ENCODE data around the gene ST6GALNAC6. TPM values are rescaled to one million over a fixed set of nuclear protein-coding genes. Genes with fewer than 3 reads are reported as not detected.
A peak's percentile ranks its signal among the peaks of the same experiment; 100 is the strongest.
"Not testable (repeated sequence)": the region's sequence is repeated elsewhere in the genome, so short reads cannot be mapped to it uniquely, and the experiment has no call there.

The ST6GALNAC6 gene
- polyA plus RNA-seq, 6 donors from 2014 or later: 17.2 to 27.8 (median 19.8) TPM

DNA sequence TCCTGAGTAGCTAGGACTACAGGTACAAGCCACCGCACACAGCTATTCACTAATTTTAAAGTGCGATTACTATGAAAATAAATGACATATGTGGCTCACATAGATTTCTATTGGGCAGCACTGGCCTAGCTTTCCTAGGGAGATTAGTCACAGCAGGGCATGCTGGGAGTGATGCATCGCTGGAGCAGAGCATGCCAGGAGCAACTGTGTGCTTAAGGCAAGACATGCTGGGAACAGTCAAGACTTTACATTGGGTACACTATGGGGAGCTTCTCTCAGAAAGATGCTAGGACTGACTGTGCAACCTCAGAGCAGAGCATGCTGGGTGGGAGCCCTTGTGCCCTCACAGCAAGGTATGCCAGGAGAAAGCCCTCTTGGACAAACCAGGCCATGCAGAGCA lies 9.3 kb downstream of the ST6GALNAC6 start:
- Mint-ChIP-seq H3K4me3 (peak overlapping the region in 1 of 8 donors; percentile 15), H3K27me3 (no peaks in the 10 kb centered on the region), H3K9me3 (peaks cover 0 to 18% (median 7%) of the 10 kb centered on the region in 7 donors), H3K27ac (no peak overlapping the region), H3K36me3 (peaks cover 32 to 34% of the 10 kb centered on the region in 2 donors), H3K4me1 (peaks cover 7 to 14% (median 11%) of the 10 kb centered on the region in 3 donors)
- ATAC-seq (ENCODE audit: low read depth in 2 of 2) (no peak), DNase-seq (no peak)

DNA sequence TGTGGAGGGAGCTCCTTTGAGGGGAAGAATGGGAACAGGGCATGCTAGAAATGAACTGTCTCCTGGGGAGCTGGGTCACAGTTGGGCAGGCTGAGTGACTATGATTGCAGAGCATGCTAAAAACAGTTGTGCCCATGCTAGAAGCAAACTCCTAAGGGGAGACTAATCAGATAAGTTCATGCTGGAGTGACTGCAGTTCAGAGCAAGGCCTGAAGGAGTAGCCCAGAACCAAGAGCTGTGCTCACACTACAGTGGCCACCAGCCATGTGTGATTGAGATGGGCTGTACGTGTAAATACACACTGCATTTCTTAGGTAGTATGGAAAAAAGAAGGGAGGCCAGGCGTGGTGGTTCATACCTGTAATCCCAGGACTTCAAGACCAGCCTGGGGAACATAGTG lies 11.6 kb downstream of the ST6GALNAC6 start:
- ATAC-seq (ENCODE audit: low read depth in 2 of 2) (peak; percentile 60 to 77), DNase-seq (no peak)
- H3K9me3 Mint-ChIP-seq: peaks cover 0 to 4% (median 0%) of the 10 kb centered on the region in 7 donors
- no peaks in the 10 kb centered on the region for H3K27me3 Mint-ChIP-seq
- H3K27ac Mint-ChIP-seq: no peak overlapping the region
- no peak overlapping the region for H3K4me3 Mint-ChIP-seq
- H3K36me3 Mint-ChIP-seq: peaks cover 10 to 14% of the 10 kb centered on the region in 2 donors
- H3K4me1 Mint-ChIP-seq: peaks cover 16 to 27% (median 26%) of the 10 kb centered on the region in 3 donors

DNA sequence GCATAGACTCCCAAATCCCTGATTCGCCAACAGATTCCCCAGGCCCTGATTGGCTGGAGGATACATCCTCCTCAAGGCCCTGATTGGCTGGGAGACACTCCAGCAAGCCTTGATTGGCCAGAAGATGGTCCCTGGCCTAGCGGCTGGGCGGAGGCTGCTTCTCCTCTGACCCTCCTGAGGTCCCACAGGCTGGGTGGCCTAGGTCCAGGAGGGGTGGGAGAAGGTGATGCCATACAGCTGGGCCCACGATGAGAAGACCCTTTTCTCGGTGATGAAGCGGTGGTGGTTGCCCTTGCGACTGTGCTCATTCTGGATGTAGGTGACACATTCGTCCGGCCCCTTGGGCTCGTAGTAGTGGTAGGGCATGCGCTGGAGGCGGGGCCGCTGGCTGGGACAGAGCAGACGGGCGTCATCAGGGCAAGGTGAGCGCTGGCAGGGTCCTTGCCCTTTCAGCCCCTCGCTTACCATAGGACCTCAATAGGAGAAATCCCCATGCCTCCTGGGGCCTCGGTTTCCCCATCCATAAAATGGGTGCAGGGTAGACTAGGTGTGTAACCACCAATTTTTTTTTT lies 12.9 kb downstream of the ST6GALNAC6 start:
- H3K9me3 Mint-ChIP-seq: no peaks in the 10 kb centered on the region
- peaks cover 5 to 8% of the 10 kb centered on the region in 2 donors for H3K36me3 Mint-ChIP-seq
- no peak overlapping the region for H3K27ac Mint-ChIP-seq
- ATAC-seq (ENCODE audit: low read depth in 2 of 2): no peak
- H3K4me3 Mint-ChIP-seq: no peak overlapping the region
- H3K27me3 Mint-ChIP-seq: no peaks in the 10 kb centered on the region
- DNase-seq: no peak
- peaks cover 21 to 32% (median 30%) of the 10 kb centered on the region in 3 donors for H3K4me1 Mint-ChIP-seq

DNA sequence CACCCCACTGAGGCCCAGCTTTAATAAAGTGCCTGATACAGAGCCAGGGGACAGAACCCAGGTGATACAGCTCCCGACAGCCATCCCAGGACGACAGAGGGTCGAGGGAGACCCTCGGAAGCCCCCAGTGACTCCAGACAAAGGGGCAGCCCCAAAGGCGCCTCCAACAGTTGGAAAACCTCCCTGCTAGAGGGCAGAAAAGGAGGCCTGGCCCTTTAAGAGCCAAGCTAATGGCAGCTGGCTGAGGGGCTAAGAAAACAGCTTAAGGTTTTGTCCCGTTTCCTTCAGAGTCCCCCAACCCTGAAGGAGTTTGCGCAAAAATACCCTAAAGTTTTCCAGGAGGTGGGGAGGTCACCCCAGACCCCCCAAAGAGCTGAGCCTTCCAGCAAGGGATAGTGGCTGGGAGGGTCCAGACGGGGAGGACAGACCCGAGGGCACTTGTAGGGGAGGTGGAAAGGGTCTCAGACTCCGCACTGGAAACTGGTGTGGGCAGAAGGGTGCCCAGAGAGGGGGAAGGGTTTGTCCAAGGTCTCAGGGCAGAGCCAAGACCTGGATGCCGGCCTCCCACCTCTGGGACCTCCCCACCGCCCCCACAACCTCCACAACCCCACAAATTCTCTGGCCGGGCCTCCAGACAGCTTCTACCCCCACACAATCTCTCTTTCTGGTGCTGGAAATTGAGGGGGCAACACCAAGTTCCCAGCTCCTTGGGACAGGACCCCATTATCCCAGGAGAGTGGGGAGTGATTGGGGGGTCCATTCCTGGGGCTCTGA lies 13.7 kb downstream of the ST6GALNAC6 start:
- H3K27me3 Mint-ChIP-seq: no peaks in the 10 kb centered on the region
- ATAC-seq (ENCODE audit: low read depth in 2 of 2) (no peak), DNase-seq (no peak)
- H3K9me3 Mint-ChIP-seq: no peaks in the 10 kb centered on the region
- peaks cover 22 to 28% (median 27%) of the 10 kb centered on the region in 3 donors for H3K4me1 Mint-ChIP-seq
- H3K27ac Mint-ChIP-seq: peak overlapping the region in 2 of 6 donors; percentile 44 to 83
- H3K36me3 Mint-ChIP-seq: peaks cover 0 to 8% of the 10 kb centered on the region in 2 donors
- H3K4me3 Mint-ChIP-seq: no peak overlapping the region

DNA sequence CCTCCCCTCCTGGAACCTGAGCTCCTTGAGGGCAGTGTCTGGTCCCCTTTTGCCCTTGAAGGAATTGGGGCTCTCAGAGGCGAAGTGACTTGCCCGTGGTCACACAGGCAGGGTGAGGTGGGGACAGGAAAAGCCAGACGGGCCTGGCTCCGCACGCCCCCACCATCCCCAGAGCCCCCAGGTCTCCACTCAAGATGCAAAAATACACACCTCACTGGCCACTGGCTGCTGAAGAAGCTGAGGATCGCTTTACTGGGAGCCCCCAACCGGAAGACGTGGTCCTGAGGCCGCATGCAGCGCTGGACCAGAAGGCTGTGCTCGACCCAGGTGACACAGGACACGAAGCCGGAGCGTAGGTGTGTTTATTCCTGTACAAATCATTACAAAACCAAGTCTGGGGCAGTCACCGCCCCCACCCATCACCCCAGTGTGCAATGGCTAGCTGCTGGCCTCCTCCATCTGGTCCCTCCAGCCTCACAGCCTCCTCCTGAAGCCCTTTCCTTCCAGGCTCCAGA lies 14.4 kb downstream of the ST6GALNAC6 start:
- no peaks in the 10 kb centered on the region for H3K27me3 Mint-ChIP-seq
- peak overlapping the region in 2 of 6 donors; percentile 44 to 83 for H3K27ac Mint-ChIP-seq
- no peaks in the 10 kb centered on the region for H3K9me3 Mint-ChIP-seq
- peaks cover 22 to 32% (median 28%) of the 10 kb centered on the region in 3 donors for H3K4me1 Mint-ChIP-seq
- no peak overlapping the region for H3K4me3 Mint-ChIP-seq
- H3K36me3 Mint-ChIP-seq: peaks cover 0 to 8% of the 10 kb centered on the region in 2 donors
- no peak for DNase-seq
- no peak for ATAC-seq (ENCODE audit: low read depth in 2 of 2)

DNA sequence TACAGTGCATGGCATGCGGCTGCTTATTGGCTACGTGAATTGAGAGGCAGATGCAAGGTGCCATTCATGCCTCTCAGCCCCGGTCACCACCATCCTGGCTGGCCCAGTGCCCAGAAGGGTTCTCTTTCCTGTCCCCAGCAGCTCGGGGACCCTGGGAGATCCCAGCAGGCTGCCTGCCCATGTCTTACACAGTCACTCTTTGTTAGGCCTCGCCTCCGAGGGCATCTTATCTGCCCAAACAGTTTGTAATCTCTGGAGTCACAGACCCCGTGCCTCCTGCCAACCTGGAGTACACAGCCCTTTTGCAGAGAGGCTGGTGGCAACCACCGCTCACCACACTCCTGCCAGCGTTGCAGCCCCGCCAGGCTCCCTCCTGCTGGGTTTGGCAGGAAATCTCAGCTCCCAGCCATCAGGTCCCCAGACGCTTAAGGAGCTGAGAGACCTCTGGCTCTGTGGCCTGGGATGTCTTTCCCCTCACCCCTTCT lies 14.9 kb downstream of the ST6GALNAC6 start:
- Mint-ChIP-seq H3K4me1 (peaks cover 22 to 35% (median 28%) of the 10 kb centered on the region in 3 donors), H3K27me3 (no peaks in the 10 kb centered on the region), H3K4me3 (peak overlapping the region in 1 of 8 donors; percentile 43), H3K36me3 (peaks cover 0 to 8% of the 10 kb centered on the region in 2 donors), H3K9me3 (no peaks in the 10 kb centered on the region), H3K27ac (peak overlapping the region in 1 of 6 donors; percentile 94)
- ATAC-seq (ENCODE audit: low read depth in 2 of 2): no peak
- no peak for DNase-seq

DNA sequence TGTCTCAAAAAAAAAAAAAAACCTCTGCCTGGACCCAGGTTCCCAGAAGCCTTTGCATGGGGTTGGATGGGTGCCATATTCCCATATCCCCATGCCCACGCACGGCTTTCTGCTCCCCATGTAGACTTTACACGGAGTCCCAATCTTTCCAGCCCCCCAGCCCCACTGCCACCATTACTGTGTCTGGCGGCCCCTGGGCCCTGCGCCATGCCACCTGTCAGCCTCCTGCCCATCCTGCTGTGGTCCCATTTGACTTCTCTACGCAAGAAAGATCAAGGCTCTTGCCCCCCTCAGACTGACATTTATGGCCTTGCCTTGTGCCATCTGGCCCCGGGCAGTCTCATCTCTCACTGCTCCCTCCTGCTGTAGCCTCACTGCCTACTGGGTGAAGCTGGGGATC lies 15.4 kb downstream of the ST6GALNAC6 start:
- H3K4me1 Mint-ChIP-seq: peaks cover 25 to 39% (median 32%) of the 10 kb centered on the region in 3 donors
- peak overlapping the region in 1 of 8 donors; percentile 18 for H3K4me3 Mint-ChIP-seq
- ATAC-seq (ENCODE audit: low read depth in 2 of 2) (no peak), DNase-seq (no peak)
- peaks cover 0 to 8% of the 10 kb centered on the region in 2 donors for H3K36me3 Mint-ChIP-seq
- peak overlapping the region in 1 of 6 donors; percentile 12 for H3K27ac Mint-ChIP-seq
- no peaks in the 10 kb centered on the region for H3K27me3 Mint-ChIP-seq
- H3K9me3 Mint-ChIP-seq: no peaks in the 10 kb centered on the region

DNA sequence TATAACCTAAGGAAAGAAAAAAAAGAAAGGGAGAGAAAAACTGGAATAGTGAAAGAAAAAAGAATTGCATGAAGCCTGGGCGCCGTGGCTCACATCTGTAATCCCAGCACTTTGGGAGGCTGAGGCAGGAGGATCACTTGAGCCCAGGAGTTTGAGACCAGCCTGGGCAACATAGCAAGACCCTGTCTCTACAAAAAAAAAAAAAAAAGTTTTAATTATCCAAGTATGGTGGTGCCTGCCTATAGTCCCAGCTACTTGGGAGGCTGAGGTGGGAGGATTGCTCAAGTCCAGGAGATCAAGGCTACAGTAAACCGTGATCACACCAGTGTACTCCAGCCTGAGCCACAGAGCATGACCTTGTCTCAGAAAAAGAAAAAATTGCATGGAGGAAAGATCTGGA lies 17.7 kb downstream of the ST6GALNAC6 start:
- not testable (repeated sequence) for H3K4me3 Mint-ChIP-seq; H3K36me3 Mint-ChIP-seq; H3K27me3 Mint-ChIP-seq; H3K9me3 Mint-ChIP-seq; ATAC-seq (ENCODE audit: low read depth in 2 of 2); DNase-seq
- H3K27ac Mint-ChIP-seq: peak overlapping the region in 2 of 6 donors; percentile 20 to 91
- H3K4me1 Mint-ChIP-seq: peaks cover 33 to 50% (median 37%) of the 10 kb centered on the region in 3 donors

DNA sequence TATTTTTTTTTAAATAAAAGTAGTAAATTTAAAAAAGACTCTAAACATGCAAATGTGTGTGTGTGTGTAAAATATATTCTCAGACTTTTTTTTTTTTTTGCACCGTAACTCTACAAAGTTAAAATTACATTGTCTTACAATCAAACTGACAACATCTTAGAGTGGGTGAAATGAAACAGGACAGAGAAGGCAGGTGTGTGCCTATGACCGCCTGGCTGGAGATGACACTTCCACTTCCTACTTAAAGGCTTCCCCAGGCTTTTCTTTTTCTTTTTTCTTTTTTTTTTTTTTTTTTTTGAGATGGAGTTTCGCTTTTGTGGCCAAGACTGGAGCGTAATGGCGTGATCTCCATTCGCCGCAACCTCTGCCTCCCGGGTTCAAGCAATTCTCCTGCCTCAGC lies 19.3 kb downstream of the ST6GALNAC6 start:
- Mint-ChIP-seq H3K27me3 (peaks cover 0 to 22% (median 0%) of the 10 kb centered on the region in 3 donors), H3K9me3 (no peaks in the 10 kb centered on the region), H3K36me3 (no peaks in the 10 kb centered on the region), H3K4me1 (peaks cover 33 to 48% (median 37%) of the 10 kb centered on the region in 3 donors), H3K4me3 (peak overlapping the region in 3 of 8 donors; percentile 32 to 70 (median 67)), H3K27ac (peak overlapping the region in 2 of 6 donors; percentile 12 to 68)
- DNase-seq (peak; percentile 47), ATAC-seq (ENCODE audit: low read depth in 2 of 2) (peak; percentile 81 to 84)

DNA sequence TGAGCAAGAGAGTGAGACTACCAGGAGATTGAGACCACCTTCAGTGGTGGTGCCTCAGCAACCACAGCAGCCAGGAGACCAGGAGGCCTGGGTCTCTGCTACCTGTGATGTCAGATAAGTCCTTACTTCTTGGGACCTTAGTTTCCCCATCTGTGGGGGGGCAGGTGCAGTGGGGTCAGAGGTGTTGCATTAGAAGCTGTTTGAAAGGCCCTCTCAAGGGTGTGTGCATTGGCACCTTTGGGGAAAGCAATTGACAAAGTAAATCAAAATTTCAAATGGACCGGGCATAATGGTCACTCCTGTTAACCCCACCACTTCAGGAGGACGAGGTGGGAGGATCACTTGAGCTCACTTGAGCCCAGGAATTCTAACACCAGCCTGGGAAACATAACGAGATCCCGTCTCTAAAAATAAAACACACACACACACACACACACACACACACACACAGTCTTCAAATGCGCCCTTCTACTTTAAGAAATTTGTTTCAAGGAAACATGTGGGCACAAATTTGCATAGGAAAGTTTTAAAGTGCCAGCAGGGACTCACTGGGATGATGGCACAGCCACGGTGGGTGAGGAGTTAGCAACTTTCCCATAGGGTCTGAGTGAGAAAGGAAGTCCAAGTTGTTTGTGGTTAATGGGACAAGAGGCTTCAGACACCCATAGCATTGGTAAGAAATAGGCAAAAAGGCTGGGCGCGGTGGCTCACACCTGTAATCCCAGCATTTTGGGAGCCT lies 20.6 kb downstream of the ST6GALNAC6 start:
- Mint-ChIP-seq H3K4me3 (peak overlapping the region; percentile 0 to 75 (median 42)), H3K9me3 (no peaks in the 10 kb centered on the region)

DNA sequence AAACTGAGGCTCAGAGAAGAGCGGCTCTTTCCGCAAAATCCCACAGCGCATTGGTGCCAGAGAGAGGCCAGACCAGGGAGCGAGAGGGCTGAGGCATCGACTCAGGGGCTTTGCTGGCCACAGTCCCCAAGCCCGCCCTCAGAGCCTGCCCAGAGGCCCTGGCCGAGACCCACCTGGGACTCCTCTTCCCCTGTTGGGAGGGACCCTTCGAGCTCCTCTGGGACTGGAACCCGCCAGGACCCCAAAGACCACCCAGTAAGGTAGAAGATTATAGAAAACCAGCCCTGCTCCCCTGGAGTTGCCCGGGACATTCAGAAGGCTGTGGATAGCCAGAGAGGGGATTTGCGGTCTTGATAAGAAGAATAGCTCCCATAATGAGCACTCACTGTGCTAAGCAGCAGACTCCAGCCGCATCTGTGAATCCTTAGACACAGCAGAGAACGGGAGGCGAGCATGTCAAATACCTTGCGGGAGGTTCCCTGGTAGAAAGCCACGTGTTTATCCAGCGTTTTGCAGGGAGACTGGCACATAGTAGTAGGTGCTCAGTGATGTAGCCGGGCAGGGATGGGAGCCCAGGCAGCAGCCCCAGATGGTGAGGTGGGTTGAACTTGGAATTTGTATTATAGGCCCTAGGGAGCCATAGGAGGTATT lies 21.3 kb downstream of the ST6GALNAC6 start:
- Mint-ChIP-seq H3K9me3 (no peaks in the 10 kb centered on the region), H3K36me3 (no peaks in the 10 kb centered on the region), H3K4me1 (peaks cover 24 to 35% (median 25%) of the 10 kb centered on the region in 3 donors), H3K27me3 (peaks cover 0 to 23% (median 0%) of the 10 kb centered on the region in 3 donors), H3K4me3 (peak overlapping the region in 7 of 8 donors; percentile 5 to 76 (median 63)), H3K27ac (peak overlapping the region in 4 of 6 donors; percentile 24 to 95 (median 66))
- ATAC-seq (ENCODE audit: low read depth in 2 of 2) (no peak), DNase-seq (no peak)

More for the DNA sequence above, 20.6 kb downstream of the ST6GALNAC6 start:
- DNase-seq: no peak
- no peaks in the 10 kb centered on the region for H3K36me3 Mint-ChIP-seq
- H3K4me1 Mint-ChIP-seq: peaks cover 24 to 35% (median 26%) of the 10 kb centered on the region in 3 donors
- peak overlapping the region in 5 of 6 donors; percentile 12 to 95 (median 69) for H3K27ac Mint-ChIP-seq
- ATAC-seq (ENCODE audit: low read depth in 2 of 2): no peak
- H3K27me3 Mint-ChIP-seq: peaks cover 0 to 23% (median 0%) of the 10 kb centered on the region in 3 donors

DNA sequence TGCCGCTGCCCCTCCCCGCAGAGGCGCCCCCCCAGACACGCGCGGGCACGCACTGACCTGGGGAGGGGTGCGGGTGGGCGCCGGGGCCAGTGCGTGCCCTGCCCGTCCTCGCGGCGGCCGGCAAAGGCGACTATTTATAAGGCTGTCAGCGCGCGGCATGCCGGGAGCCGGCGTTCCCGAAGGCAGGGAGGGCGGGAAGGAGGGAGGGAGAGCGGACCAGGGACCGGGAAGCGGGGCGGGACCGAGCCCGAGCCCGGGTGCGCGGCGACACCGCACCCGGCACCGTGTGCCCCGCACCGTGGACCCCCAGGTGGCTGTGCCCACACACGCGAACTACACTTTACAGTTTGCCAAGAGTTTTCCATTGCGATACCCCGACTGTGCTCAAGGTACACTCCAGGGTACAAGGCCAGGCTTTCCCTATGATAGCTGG lies 21.8 kb downstream of the ST6GALNAC6 start, which contains the start of gene AK1:
AK1 (minus strand) TSS at position 110 of the 433 bp plus-strand sequence. CDS start 3,058 bp downstream, outside the sequence.
- DNase-seq (no peak), ATAC-seq (ENCODE audit: low read depth in 2 of 2) (no peak)
- H3K36me3 Mint-ChIP-seq: no peaks in the 10 kb centered on the region
- H3K4me3 Mint-ChIP-seq: peak within 1 kb of the TSS; percentile 54 to 89 (median 70)
- peaks cover 21 to 35% (median 23%) of the 10 kb centered on the region in 3 donors for H3K4me1 Mint-ChIP-seq
- H3K27me3 Mint-ChIP-seq: peaks cover 0 to 23% (median 0%) of the 10 kb centered on the region in 3 donors
- no peaks in the 10 kb centered on the region for H3K9me3 Mint-ChIP-seq
- H3K27ac Mint-ChIP-seq: peak within 1 kb of the TSS in 5 of 6 donors; percentile 24 to 95 (median 70)
